Astrocyte of the cerebellum (primary cell): Measurements from ENCODE around the gene AGBL4.
"Not testable (repeated sequence)": the region's sequence is repeated elsewhere in the genome, so short reads cannot be mapped to it uniquely, and the experiment has no call there.

ENCODE experiments used
- DNase-seq: peaks from one replicate; pipeline ENCODE4 v3.0.0-alpha.2; 2011; ENCODE audit warnings: low read depth
- H3K4me3 ChIP-seq: 2 replicates; pipeline ENCODE4 v1.5.1; 2011; ENCODE audit warnings: mild to moderate bottlenecking, low read depth, low read length, moderate library complexity
- in situ Hi-C: cut with HindIII; loops from 2 replicates; pipeline ENCODE4 v1.10.0; 2017; ENCODE audit warnings: low sequenced_read_pairs
- TF ChIP-seq, protein P1 (sequence below): IDR thresholded peaks from 2 replicates; pipeline ENCODE4 v1.5.1; 2012; ENCODE audit warnings: low read length, low read depth, moderate library complexity, mild to moderate bottlenecking; ENCODE audit errors: missing control alignments

The AGBL4 gene

DNA sequence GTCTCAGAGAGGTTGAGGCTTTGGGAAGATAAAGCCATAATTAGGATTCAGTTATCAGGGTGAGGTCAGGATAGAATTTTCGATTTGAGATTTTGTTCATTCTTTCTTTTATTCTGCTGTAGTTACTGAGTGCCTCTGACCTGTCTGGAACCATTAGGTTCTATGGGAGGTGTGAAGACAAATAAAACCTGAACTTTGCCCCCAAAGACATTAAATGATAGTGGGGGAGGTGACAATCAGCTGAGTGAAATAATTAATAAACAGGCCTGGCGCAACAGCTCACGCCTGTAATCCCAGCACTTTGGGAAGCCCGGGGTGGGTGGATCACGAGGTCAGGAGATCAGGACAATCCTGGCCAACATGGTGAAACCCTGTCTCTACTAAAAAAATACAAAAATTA, 1496.7 kb downstream of the AGBL4 start:
- H3K4me3 ChIP-seq, result no peak overlapping the region
- no peak for DNase-seq
- TF ChIP-seq, protein P1, sequence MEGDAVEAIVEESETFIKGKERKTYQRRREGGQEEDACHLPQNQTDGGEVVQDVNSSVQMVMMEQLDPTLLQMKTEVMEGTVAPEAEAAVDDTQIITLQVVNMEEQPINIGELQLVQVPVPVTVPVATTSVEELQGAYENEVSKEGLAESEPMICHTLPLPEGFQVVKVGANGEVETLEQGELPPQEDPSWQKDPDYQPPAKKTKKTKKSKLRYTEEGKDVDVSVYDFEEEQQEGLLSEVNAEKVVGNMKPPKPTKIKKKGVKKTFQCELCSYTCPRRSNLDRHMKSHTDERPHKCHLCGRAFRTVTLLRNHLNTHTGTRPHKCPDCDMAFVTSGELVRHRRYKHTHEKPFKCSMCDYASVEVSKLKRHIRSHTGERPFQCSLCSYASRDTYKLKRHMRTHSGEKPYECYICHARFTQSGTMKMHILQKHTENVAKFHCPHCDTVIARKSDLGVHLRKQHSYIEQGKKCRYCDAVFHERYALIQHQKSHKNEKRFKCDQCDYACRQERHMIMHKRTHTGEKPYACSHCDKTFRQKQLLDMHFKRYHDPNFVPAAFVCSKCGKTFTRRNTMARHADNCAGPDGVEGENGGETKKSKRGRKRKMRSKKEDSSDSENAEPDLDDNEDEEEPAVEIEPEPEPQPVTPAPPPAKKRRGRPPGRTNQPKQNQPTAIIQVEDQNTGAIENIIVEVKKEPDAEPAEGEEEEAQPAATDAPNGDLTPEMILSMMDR, result no peak
- in situ Hi-C loops, result no loop called here

- in situ Hi-C loops, result no loop called here
- no peak for DNase-seq
- TF ChIP-seq, protein P1, result no peak
- no peak overlapping the region for H3K4me3 ChIP-seq
These were observed 1497.6 kb downstream of the AGBL4 start for GRCh38 chr1:48526008-48526710.

DNA sequence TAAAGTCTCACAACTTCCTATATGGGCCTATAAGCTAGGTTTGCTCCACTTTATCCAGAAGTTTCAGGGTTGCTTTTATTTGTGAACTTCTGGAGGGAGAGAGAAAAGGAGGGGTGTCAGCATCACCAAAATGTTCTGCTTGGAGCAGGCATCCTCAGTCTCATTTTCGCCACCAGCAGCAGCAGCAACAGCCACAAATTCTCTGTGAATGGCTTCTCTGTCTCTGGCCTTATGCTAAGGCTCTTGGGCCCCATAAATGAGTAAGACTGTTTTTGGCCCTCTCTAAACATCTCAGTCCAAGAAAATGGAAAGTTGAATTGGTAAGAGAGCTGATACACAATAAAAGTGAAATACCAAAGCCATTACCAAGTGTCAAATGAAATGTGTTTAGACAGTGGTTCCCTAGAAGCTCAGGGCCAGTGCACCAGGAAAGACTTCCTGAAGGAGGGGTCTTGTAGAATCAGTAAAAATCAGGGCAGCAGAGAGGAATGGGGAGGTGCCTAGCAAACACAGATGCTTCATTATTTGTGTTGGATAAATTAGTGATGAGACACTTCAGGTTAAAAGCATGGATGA, 1498.8 kb downstream of the AGBL4 start:
- in situ Hi-C loops, result no loop called here

GRCh38 chr1:48523558-48523957, 1500.2 kb downstream of the AGBL4 start:
- TF ChIP-seq, protein P1, result no peak
- in situ Hi-C loops, result no loop called here
- H3K4me3 ChIP-seq, result no peak overlapping the region
- DNase-seq, result no peak

More for the DNA sequence above, 1498.8 kb downstream of the AGBL4 start:
- TF ChIP-seq, protein P1, result no peak
- no peak for DNase-seq
- H3K4me3 ChIP-seq, result no peak overlapping the region

DNA sequence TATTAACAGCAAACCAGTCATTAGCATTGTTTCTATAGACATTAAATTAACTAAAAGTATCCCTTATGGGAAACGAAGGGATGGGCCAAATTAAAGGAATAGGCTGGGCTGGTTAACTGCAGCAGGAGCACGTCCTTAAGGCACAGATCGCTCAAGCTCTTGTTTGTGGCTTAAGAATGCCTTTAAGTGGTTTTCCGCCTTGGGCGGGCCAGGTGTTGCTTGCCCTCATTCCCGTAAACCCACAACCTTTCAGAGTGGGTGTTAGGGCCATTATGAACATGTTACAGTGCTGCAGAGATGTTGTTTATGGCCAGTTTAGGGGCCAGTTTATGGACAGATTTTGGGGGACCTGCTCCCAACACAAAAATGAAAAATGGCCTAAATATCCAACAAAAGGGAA, 1503.9 kb downstream of the AGBL4 start:
- DNase-seq, in situ Hi-C loops, H3K4me3 ChIP-seq: not testable (repeated sequence)

GRCh38 chr1:48506870-48507269, 1516.9 kb downstream of the AGBL4 start:
- in situ Hi-C loops, result no loop called here
- TF ChIP-seq, protein P1, result no peak
- DNase-seq, result no peak

More at GRCh38 chr1:48506870-48507269, 1516.9 kb downstream of the AGBL4 start:
- no peak overlapping the region for H3K4me3 ChIP-seq
